HUES6 (cell line): ENCODE measurements around the gene GABRA5.

Experiments used
- H3K27ac ChIP-seq: 2 replicates; pipeline ENCODE4 v1.7.0; 2013; ENCODE audit warnings: low read depth, mild to moderate bottlenecking, low read length, inconsistent platforms
- H3K27me3 ChIP-seq: 2 replicates; pipeline ENCODE4 v1.6.1; 2013; ENCODE audit warnings: low read length; ENCODE audit not compliant: control insufficient read depth, insufficient read depth
- H3K36me3 ChIP-seq: 2 replicates; pipeline ENCODE4 v1.6.1; 2013; ENCODE audit warnings: low read length; ENCODE audit not compliant: control insufficient read depth, insufficient read depth
- H3K4me1 ChIP-seq: 2 replicates; pipeline ENCODE4 v1.6.1; 2013; ENCODE audit warnings: low read length; ENCODE audit not compliant: control insufficient read depth, insufficient read depth
- H3K4me3 ChIP-seq: 2 replicates; pipeline ENCODE4 v1.5.1; 2013; ENCODE audit warnings: low read depth, low read length
- H3K9ac ChIP-seq: one replicate; pipeline ENCODE4 v1.6.1; 2013; ENCODE audit warnings: mild to moderate bottlenecking, low read length
- H3K9me3 ChIP-seq: 2 replicates; pipeline ENCODE4 v1.6.1; 2013; ENCODE audit warnings: low read depth, low read length; ENCODE audit not compliant: control insufficient read depth, insufficient read depth

GABRA5 gene

GRCh38 chr15:26967719-26968269, 100.9 kb downstream of the GABRA5 start:
- peaks cover 7% of the 10 kb centered on the region; the same call in 1 of the 2 replicates for H3K4me1 ChIP-seq
- H3K9ac ChIP-seq, result peak overlapping the region; percentile 82
- H3K36me3 ChIP-seq, result no peaks in the 10 kb centered on the region
- no peak overlapping the region for H3K27ac ChIP-seq
- no peaks in the 10 kb centered on the region for H3K9me3 ChIP-seq
- H3K4me3 ChIP-seq, result peak overlapping the region; percentile 94
- H3K27me3 ChIP-seq, result peaks cover 84% of the 10 kb centered on the region

GRCh38 chr15:26968806-26969205, 101.9 kb downstream of the GABRA5 start:
- Histone ChIP-seq H3K9ac (no peak overlapping the region), H3K27me3 (peaks cover 90% of the 10 kb centered on the region), H3K4me1 (peaks cover 7% of the 10 kb centered on the region; the same call in 1 of the 2 replicates), H3K36me3 (no peaks in the 10 kb centered on the region), H3K4me3 (no peak overlapping the region), H3K27ac (no peak overlapping the region), H3K9me3 (no peaks in the 10 kb centered on the region)

GRCh38 chr15:26970712-26971210, 103.9 kb downstream of the GABRA5 start, which contains the start of gene GABRG3:
GABRG3 (plus strand) TSS chr15:26971181.
- Histone ChIP-seq H3K4me1 (peaks cover 7% of the 10 kb centered on the region; the same call in 1 of the 2 replicates), H3K4me3 (peak within 1 kb of the TSS; percentile 72), H3K27ac (no peak within 1 kb of the TSS), H3K36me3 (no peaks in the 10 kb centered on the region), H3K9ac (no peak within 1 kb of the TSS), H3K27me3 (peaks cover 77% of the 10 kb centered on the region), H3K9me3 (no peaks in the 10 kb centered on the region)

GRCh38 chr15:26971271-26972018, 104.6 kb downstream of the GABRA5 start:
- H3K9ac ChIP-seq, result no peak overlapping the region
- H3K4me3 ChIP-seq, result peak overlapping the region; percentile 72

GRCh38 chr15:26972636-26973035, 105.8 kb downstream of the GABRA5 start:
- no peak overlapping the region for H3K4me3 ChIP-seq
- peaks cover 59% of the 10 kb centered on the region for H3K27me3 ChIP-seq
- H3K4me1 ChIP-seq, result peaks cover 5% of the 10 kb centered on the region; the same call in 1 of the 2 replicates
- no peak overlapping the region for H3K27ac ChIP-seq
- no peaks in the 10 kb centered on the region for H3K36me3 ChIP-seq
- no peak overlapping the region for H3K9ac ChIP-seq
- no peaks in the 10 kb centered on the region for H3K9me3 ChIP-seq

More at GRCh38 chr15:26971271-26972018, 104.6 kb downstream of the GABRA5 start:
- Histone ChIP-seq H3K9me3 (no peaks in the 10 kb centered on the region), H3K4me1 (peaks cover 7% of the 10 kb centered on the region; the same call in 1 of the 2 replicates), H3K36me3 (no peaks in the 10 kb centered on the region), H3K27ac (no peak overlapping the region), H3K27me3 (peaks cover 71% of the 10 kb centered on the region)

GRCh38 chr15:26974120-26974780, 107.4 kb downstream of the GABRA5 start:
- Histone ChIP-seq H3K27ac (no peak overlapping the region), H3K4me3 (no peak overlapping the region), H3K9ac (no peak overlapping the region), H3K36me3 (no peaks in the 10 kb centered on the region), H3K9me3 (no peaks in the 10 kb centered on the region), H3K4me1 (peaks cover 5% of the 10 kb centered on the region; the same call in 1 of the 2 replicates), H3K27me3 (peaks cover 47% of the 10 kb centered on the region)

GRCh38 chr15:26981492-26981891, 114.6 kb downstream of the GABRA5 start:
- Histone ChIP-seq H3K36me3 (no peaks in the 10 kb centered on the region), H3K4me1 (no peaks in the 10 kb centered on the region), H3K9me3 (no peaks in the 10 kb centered on the region), H3K27me3 (no peaks in the 10 kb centered on the region), H3K9ac (no peak overlapping the region), H3K4me3 (no peak overlapping the region), H3K27ac (no peak overlapping the region)

- Histone ChIP-seq H3K36me3 (no peaks in the 10 kb centered on the region), H3K9me3 (no peaks in the 10 kb centered on the region), H3K4me1 (no peaks in the 10 kb centered on the region), H3K27ac (no peak overlapping the region), H3K4me3 (no peak overlapping the region), H3K27me3 (no peaks in the 10 kb centered on the region), H3K9ac (no peak overlapping the region)
These were observed 117.0 kb downstream of the GABRA5 start for GRCh38 chr15:26983822-26984221.

- Histone ChIP-seq H3K27ac (no peak overlapping the region), H3K4me3 (no peak overlapping the region), H3K4me1 (no peaks in the 10 kb centered on the region), H3K9ac (no peak overlapping the region), H3K36me3 (no peaks in the 10 kb centered on the region), H3K9me3 (no peaks in the 10 kb centered on the region), H3K27me3 (no peaks in the 10 kb centered on the region)
These were observed 118.2 kb downstream of the GABRA5 start for GRCh38 chr15:26985050-26985449.

GRCh38 chr15:26996250-26996649, 129.4 kb downstream of the GABRA5 start:
- no peaks in the 10 kb centered on the region for H3K36me3 ChIP-seq
- no peaks in the 10 kb centered on the region for H3K4me1 ChIP-seq
- H3K27ac ChIP-seq, result no peak overlapping the region
- peaks cover 7% of the 10 kb centered on the region; the same call in 1 of the 2 replicates for H3K9me3 ChIP-seq
- H3K4me3 ChIP-seq, result no peak overlapping the region
- no peaks in the 10 kb centered on the region for H3K27me3 ChIP-seq
- no peak overlapping the region for H3K9ac ChIP-seq
